Uterus (tissue), 4 donors: ENCODE measurements around the gene AKR1A1. TPM values are rescaled to one million over a fixed set of nuclear protein-coding genes. Genes with fewer than 3 reads are reported as not detected.
"Not testable (repeated sequence)": the region's sequence is repeated elsewhere in the genome, so short reads cannot be mapped to it uniquely, and the experiment has no call there.

ENCODE experiments used
- DNase-seq, 2 donors: peaks; one replicate each; pipeline ENCODE4 v3.0.0-alpha.2; 2019 to 2020
- H3K27ac ChIP-seq, 2 donors: fragments of 200-600 bp; sonication (generic); 1 replicate in 1 of 2; 2 replicates in 1 of 2; pipeline ENCODE4 v1.5.1; 2016 to 2018
- H3K27me3 ChIP-seq, 2 donors: fragments of 200-600 bp; sonication (generic); one replicate each; pipeline ENCODE4 v1.5.1; 2018 to 2019; ENCODE audit warnings: control low read depth in 1 of 2
- H3K36me3 ChIP-seq, 2 donors: fragments of 200-600 bp; sonication (generic); one replicate each; pipeline ENCODE4 v1.5.1; 2019; ENCODE audit warnings: control low read depth in 1 of 2
- H3K4me1 ChIP-seq, 2 donors: fragments of 200-600 bp; sonication (generic); one replicate each; pipeline ENCODE4 v1.5.1; 2018 to 2019; ENCODE audit warnings: control low read depth in 1 of 2
- H3K4me3 ChIP-seq, 2 donors: fragments of 200-600 bp; sonication (generic); 1 replicate in 1 of 2; 2 replicates in 1 of 2; pipeline ENCODE4 v1.5.1; 2018 to 2019; ENCODE audit warnings: mild to moderate bottlenecking in 1 of 2
- H3K9me3 ChIP-seq, 2 donors: fragments of 200-600 bp; sonication (generic); one replicate each; pipeline ENCODE4 v1.5.1; 2019; ENCODE audit warnings: control low read depth in 1 of 2
- CTCF ChIP-seq, 4 experiments: fragments of 200-600 bp in 2 of 4; fragments of 450-650 bp in 2 of 4; sonication (generic) in 2 of 4; IDR thresholded peaks; one replicate each; pipeline ENCODE4 v1.5.1; 2016 to 2019; ENCODE audit warnings: antibody characterized with exemption in 4 of 4, mild to moderate bottlenecking in 2 of 4, moderate library complexity in 1 of 4
- POLR2A ChIP-seq, 2 donors: fragments of 450-650 bp; IDR thresholded peaks; one replicate each; pipeline ENCODE4 v1.6.1; 2016; ENCODE audit warnings: antibody characterized with exemption in 2 of 2, mild to moderate bottlenecking in 1 of 2, moderate library complexity in 1 of 2
- intact Hi-C: fragments of 100-400 bp; cut with DNase I; formaldehyde crosslinking; loops from one replicate; pipeline ENCODE4 v1.15.1; 2023; ENCODE audit warnings: low total_unique reads
- total RNA-seq, 4 donors: library from RNA; depleted of rRNA in 3 of 4; stranded (reverse); fragments of >200 nt in 3 of 4; gene quantifications; one replicate each; pipeline versions ENCODE4 v1.1.0 to v1.2.4, GENCODE V29; 2014 to 2023
- donor health status: DM: yes; HTN: yes; CAD: no.

AKR1A1 gene
- total RNA-seq, 4 donors from 2014 or later = 75.3 to 162 (median 106) TPM

GRCh38 chr1:45521413-45522323, 29.0 kb upstream of the AKR1A1 start, which contains the start of gene PRDX1:
PRDX1 (minus strand) TSS chr1:45521884; CDS start chr1:45519043, 2,841 bp downstream.
- peak within 1 kb of the TSS; percentile 88 to 90 for H3K4me3 ChIP-seq
- no peaks in the 10 kb centered on the region for H3K4me1 ChIP-seq
- H3K9me3 ChIP-seq = no peaks in the 10 kb centered on the region
- H3K27ac ChIP-seq = peak within 1 kb of the TSS; percentile 94 to 97
- H3K27me3 ChIP-seq = no peaks in the 10 kb centered on the region
- no peaks in the 10 kb centered on the region for H3K36me3 ChIP-seq
- TF ChIP-seq CTCF (IDR thresholded peaks at IDR 0.05) (peak in 3 of 4 experiments; percentile 17 to 29 (median 24)), POLR2A (IDR thresholded peaks at IDR 0.05) (peak; percentile 96 to 99)
- DNase-seq = peak; percentile 98 to 99
- intact Hi-C loops = no loop called here

- peak in 1 of 2 donors; percentile 23 for DNase-seq
Observed at GRCh38 chr1:45522324-45523104, 28.1 kb upstream of the AKR1A1 start.

GRCh38 chr1:45523516-45523915, 27.1 kb upstream of the AKR1A1 start:
- H3K27me3 ChIP-seq, H3K4me3 ChIP-seq, H3K9me3 ChIP-seq, DNase-seq, H3K36me3 ChIP-seq, H3K4me1 ChIP-seq, intact Hi-C loops: not testable (repeated sequence)
- H3K27ac ChIP-seq = peak overlapping the region in 1 of 2 donors; percentile 94

More at GRCh38 chr1:45522324-45523104, 28.1 kb upstream of the AKR1A1 start:
- H3K27ac ChIP-seq = peak overlapping the region; percentile 94 to 97
- no peaks in the 10 kb centered on the region for H3K9me3 ChIP-seq
- H3K4me1 ChIP-seq = no peaks in the 10 kb centered on the region
- no peaks in the 10 kb centered on the region for H3K36me3 ChIP-seq
- peak overlapping the region; percentile 88 to 90 for H3K4me3 ChIP-seq
- TF ChIP-seq POLR2A (IDR thresholded peaks at IDR 0.05) (no peak), CTCF (IDR thresholded peaks at IDR 0.05) (no peak)
- no peaks in the 10 kb centered on the region for H3K27me3 ChIP-seq
- intact Hi-C loops = no loop called here

GRCh38 chr1:45523975-45524374, 26.7 kb upstream of the AKR1A1 start:
- H3K36me3 ChIP-seq, H3K4me3 ChIP-seq, H3K9me3 ChIP-seq, intact Hi-C loops, H3K4me1 ChIP-seq, DNase-seq, H3K27ac ChIP-seq, H3K27me3 ChIP-seq: not testable (repeated sequence)

GRCh38 chr1:45526135-45526644, 24.4 kb upstream of the AKR1A1 start:
- Histone ChIP-seq H3K4me1 (no peaks in the 10 kb centered on the region), H3K4me3 (no peak overlapping the region), H3K27ac (peak overlapping the region in 1 of 2 donors; percentile 1), H3K27me3 (no peaks in the 10 kb centered on the region), H3K9me3 (no peaks in the 10 kb centered on the region), H3K36me3 (no peaks in the 10 kb centered on the region)
- no peak for DNase-seq
- intact Hi-C loops = no loop called here
- no peak for TF ChIP-seq CTCF (IDR thresholded peaks at IDR 0.05)
- TF ChIP-seq POLR2A (IDR thresholded peaks at IDR 0.05) = no peak
